Effector CD4-positive, alpha-beta T cell (primary cell): ENCODE results near the gene MDC1.
"Not testable (repeated sequence)": the region's sequence is repeated elsewhere in the genome, so short reads cannot be mapped to it uniquely, and the experiment has no call there.

Experiments
- DNase-seq: peaks from one replicate; pipeline ENCODE4 v3.0.0-alpha.2; 2020

The MDC1 gene

DNA sequence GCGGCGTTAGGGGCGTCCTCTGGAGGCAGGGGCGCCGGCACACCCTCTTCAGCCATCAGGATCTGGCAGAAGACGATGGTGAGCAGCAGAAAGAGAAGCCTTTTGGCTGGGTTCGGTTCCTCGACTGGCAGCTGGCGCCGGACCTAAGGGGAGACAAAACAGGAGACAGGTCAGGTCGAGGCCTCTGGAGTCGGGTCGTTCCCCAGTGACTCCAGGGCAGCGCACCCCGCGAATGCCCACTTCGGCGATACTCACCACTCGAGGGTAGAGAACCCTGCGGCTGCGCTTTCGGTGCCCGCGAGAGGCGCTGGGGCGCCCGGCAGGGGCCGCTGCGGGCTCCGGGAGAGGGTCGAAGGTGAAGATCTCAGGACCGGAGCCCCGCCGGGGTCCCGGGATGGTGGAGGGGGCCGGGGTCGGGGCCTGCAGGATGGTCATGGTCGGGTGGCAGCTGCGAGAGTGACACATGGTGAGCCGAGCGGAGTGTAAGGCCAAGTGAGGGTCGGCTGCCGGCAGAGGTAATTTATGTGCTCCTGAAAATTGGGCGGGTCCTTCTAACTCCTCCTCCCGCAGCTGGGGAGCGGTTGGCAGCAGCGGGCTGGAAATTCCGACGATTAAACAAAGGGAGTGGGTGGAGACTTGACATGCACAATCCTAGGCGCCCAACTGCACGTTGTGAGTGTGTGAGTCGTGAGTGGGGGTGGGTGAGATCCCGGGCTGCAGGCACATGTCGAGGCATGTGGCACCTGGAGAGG, 27.1 kb upstream of the MDC1 start, which contains the start of gene IER3:
Gene IER3 (minus strand): TSS at position 494 of the 752 bp plus-strand sequence. CDS start 29 bp downstream, at position 465.
- DNase-seq: peak; percentile 54

DNA sequence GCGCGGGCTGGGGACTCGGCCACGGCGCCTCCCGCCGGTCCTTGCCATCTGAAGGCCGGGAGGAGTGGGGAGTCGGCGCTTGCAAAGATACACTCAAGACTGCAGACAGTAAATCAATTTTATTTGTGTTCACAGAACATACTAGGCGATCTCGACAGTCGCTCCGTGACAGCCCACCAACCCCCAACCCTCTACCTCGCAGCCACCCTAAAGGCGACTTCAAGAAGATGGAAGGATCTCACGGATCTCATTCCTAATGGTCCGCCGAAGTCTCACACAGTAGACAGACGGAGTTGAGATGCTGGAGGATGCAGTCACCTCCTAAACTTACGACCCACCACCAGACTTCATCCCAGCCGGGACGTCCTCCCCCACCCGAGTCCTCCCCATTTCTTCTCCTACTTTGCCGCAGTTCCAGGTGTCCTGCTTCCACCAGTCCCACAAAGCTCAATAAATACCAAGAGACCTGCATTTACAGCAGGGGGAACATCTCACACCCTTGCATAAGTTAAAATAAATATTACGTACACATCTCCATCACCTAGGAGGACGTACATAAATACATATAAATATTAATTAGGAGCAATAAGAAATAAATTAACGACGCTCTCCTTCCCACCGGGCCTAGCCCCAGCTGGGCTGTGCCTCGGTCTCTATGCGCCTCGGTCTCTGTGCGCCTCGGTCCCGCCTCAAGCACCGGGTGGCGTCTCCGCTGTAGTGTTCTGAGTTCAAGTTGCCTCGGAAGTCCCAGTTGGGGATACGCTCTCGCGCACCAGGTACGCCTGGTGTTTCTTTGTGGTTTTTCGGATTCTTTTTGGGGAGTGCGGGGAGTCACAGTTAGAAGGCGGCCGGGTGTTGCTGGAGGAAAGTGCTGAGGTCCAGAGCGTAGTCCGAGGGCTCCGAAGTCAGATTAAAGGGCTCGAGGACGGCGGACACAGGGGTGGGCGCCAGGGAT, 26.3 kb upstream of the MDC1 start:
- no peak for DNase-seq

DNA sequence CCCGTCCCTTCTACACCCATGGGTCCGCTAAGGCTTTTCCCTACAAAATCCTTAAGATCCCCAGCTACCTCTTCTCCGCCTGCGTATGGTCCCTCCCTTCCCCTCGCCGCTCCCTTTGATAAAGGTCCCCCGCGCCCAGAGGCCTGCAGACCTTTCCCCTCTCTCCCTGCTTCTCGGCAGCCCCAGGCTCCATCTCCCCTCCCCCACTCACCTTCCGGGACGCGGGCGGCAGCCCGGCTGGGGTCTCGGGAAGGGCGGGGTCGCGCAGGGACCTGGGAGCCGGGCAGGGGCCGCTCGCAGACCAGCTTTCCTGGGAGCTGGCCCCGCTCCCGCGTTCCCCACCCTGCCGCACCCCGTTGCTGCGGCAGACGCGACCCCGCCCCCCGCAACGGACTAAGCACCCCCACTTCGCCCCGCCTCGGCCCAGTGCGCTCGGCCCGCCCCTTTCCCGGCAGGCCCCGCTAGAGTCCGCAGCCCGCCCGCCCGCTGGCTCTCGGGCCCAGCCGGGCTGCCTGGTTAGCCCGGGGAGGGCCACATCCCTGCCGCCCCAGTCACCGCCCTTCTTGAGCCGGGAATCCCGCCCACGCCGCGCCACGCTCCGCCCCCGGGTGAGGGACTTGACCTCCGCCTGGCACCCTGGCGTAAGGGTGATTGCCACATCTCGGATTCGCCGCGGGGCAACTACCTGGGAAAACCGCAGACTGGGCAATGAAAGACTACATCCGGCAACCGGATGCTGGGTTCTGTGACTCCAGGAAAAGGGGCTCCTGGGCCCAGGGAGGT, 25.4 kb upstream of the MDC1 start, which contains the start of gene FLOT1:
Gene FLOT1 (minus strand): TSS at position 372 of the 783 bp plus-strand sequence. CDS start 498 bp downstream, outside the sequence.
- DNase-seq: peak; percentile 69

GRCh38 chr6:30741789-30742315, 24.8 kb upstream of the MDC1 start:
- DNase-seq: no peak

DNA sequence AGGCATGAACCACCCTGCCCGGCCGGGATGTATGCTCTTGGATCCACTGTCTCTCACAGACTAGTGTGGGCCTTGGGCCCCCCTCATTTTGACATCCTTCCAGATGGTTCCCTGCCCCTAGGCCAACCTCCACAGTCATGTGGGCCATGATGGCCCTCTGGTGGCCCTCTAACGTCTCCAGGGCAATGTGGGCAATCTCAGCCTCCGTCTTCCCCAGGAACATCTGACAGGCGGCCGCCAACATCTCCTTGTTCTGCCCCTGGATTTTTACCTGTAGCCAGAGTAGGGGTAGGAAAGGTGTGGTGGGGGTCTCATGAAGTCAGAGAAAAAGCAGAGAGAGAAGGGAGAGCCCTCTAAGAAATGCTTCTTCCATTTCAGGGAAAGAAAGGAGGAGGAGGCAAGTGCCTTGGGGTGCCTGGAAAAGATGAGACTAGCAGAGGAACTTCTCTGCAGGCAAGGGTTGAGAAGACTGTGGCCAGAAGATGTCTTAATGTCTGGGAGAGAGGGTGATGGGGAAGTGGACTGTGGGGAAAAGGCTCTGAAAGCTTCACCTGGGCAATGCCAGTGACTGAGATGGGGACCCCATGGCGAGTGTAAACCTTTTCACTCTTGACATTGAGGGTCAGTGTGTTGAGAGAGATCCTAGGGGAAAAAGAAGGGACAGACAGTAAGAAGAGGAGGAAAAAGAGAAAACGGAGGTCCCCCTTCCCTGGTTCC, 24.1 kb upstream of the MDC1 start:
- no peak for DNase-seq

- DNase-seq: no peak
Measured at GRCh38 chr6:30740540-30740870, 23.4 kb upstream of the MDC1 start.

- DNase-seq: no peak
Measured at GRCh38 chr6:30738532-30738931, 21.5 kb upstream of the MDC1 start.

GRCh38 chr6:30735668-30736314, 18.7 kb upstream of the MDC1 start:
- no peak for DNase-seq

DNA sequence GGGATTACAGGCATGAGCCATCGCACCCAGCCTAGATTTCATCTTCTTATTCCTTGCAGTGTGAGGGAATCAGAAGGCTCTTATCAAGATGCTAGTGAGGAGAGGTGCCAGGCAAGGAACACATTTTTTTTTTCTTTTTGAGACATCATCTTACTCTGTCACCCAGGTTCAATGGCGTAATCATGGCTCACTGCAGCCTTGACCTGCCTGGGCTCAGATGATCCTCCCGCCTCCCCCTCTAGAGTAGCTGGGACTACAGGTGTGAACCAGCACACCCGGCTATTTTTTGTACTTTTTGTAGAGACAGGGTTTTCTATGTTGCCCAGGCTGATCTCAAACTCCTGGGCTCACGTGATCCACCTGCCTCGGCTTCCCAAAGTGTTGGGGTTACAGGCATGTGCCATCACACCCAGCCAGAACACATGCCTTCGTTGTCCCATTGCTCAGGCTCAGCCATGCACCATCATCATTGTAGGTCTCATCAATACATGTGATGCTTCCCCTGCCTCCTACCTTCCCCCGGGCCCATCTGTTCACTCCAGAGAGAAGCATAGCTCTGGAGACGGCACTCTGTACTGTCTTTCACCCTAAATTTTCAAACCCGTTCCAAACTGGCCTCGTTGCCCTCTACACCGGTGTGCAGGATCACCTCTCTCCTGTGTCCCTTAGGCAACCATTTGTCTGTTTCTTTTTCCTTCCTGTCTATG, 15.3 kb upstream of the MDC1 start:
- DNase-seq: no peak

- DNase-seq: peak; percentile 77
Measured at GRCh38 chr6:30730601-30731435, 13.7 kb upstream of the MDC1 start.

DNA sequence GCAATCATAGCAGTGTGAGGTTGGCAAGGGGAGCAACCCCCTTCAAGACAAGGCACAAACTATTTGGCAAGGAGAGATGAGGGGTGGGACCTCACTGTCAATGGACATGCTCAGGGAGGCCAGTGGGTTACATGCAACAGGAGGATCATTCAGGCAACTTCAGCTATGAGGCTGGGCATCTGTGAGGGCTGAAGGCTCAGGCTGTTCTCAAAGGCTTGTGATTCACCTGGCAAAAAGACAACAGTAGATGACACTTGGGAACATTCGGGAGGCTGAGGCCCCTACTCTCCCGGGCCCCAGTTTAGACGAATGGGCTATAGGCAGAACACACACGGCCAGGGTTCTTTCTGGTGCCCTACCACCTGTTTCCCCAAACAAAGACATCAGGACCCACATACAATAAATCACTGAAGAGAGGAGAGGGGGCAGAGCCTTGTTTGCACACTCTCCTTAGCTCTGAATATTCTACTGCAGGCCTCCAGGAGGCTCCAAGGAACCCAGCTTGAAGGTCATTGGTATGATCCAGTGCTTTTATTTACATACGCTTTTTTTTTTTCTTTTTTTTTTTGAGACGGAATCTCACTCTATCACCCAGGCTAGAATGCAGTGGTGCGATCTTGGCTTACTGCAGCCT, 11.0 kb upstream of the MDC1 start:
- DNase-seq: no peak

DNA sequence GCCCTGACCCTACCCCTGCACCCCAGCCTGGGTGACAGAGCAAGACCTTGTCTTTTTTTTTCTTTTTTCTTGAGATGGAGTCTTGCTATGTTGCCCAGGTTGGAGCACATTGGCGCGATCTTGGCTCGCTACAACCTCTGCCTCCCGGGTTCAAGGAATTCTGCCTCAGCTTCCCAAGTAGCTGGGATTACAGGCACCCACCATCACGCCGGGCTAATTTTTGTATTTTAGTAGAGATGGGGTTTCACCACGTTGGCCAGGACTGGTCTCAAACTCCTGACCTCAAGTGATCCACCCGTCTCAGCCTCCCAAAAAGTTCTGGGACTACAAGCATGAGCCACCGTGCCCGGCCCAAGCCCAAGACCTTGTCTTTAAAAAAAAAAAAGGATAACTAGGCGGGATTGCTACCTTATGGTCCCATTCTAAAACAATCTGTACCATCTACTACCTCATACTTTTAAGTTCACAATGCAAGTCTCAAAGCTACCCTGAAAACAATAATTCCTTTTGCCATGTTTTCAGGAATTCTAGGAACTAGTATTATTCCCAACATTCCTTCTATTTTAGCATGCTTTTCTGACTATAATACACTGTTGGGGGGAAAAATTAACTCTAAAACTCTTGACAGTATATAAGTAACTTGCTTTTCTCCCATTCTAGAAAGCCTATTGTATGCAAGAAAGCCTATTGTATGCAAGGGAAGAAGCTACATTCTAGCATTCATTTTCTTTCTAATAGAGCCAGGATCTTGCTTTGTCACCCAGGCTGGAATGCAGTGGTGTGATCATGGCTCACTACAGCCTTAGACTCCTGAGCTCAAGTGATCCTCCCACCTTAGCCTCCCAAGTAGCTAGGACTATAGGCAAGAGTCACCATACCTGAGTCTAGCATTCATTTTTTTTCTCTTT, 9.7 kb upstream of the MDC1 start:
- DNase-seq: no peak

DNA sequence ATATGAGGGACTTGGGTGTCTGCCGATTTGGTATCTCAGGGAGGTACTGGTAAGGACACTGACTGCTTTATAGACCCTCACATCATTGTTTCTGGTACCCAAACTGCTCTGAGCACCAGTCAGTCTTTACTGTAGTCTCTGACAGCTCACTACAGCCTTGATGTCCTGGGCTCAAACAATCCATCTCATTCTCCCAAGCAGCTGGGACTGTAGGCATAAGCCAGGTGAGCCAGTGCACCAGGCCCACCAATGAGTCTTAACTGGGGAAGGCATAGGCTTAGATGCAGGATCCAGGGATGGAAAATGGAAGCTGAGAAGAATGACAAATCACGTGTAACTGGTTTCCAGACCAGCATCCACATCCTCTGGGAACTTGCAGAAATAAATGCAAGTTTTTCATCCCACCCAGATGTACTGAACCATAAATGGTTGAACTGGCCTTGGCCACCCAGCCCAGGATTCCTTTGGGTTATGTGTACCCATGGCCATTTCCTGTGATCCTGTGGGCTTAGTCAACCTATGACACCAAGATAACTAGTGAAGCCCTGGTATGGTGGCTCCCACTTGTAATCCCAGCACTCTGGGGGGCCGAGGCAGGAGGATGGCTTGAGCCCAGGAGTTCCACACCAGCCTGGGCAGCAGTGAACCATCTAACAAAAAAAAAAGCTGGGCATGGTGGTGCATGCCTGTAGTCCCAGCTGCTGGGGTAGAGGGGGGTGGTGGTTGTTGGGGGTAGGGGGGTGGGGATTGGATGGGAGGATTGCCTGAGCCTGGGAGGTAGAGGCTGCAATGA, 8.8 kb upstream of the MDC1 start:
- no peak for DNase-seq

DNA sequence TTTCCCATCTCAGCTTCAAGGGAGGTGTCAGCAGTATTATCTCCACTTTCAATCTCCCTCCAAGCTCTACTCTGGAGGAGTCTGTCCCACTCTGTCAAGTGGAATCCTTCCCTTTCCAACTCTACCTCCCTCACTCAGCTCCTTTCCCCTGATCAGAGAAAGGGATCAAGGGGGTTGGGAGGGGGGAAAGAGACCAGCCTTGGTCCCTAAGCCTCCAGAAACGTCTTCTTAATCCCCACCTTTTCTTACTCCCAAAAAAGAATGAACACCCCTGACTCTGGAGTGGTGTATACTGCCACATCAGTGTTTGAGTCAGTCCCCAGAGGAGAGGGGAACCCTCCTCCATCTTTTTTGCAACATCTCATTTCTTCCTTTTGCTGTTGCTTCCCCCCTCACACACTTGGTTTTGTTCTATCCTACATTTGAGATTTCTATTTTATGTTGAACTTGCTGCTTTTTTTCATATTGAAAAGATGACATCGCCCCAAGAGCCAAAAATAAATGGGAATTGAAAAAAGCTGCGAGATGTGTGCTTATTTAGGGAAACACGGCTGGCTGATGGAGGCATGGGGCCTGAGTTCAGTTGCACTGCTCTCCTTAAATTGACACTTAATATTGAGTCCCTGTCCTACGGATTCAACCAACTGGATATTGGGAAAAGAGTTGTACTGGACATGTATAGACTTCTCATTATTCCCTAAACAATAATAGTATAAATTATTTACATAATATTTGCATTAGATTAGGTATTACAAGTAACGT, 8.0 kb upstream of the MDC1 start:
- no peak for DNase-seq

GRCh38 chr6:30723843-30724741, 7.0 kb upstream of the MDC1 start:
- not testable (repeated sequence) for DNase-seq
